Measurements from ENCODE around the gene XKR8. TPM values are rescaled to one million over a fixed set of nuclear protein-coding genes. Genes with fewer than 3 reads are reported as not detected.
A peak's percentile ranks its signal among the peaks of the same experiment; 100 is the strongest.

XKR8 gene
- total RNA-seq, 1 experiment from 2014 or later: 17.2 TPM

- no peak overlapping the region for H4K91ac ChIP-seq (ENCODE audit: insufficient read length, low read depth, low read length)
- no CpG with 5 or more reads among the region's 1 CpG for WGBS (ENCODE audit: extremely low coverage, insufficient read length, low lambda C conversion rate)
- no peaks in the 10 kb centered on the region for H4K20me1 ChIP-seq (ENCODE audit: control insufficient read depth, insufficient read depth, insufficient read length)
- H3K79me1 ChIP-seq (ENCODE audit: insufficient read depth, low read depth, low read length, poor library complexity, severe bottlenecking): no peaks in the 10 kb centered on the region
- no peak overlapping the region for H4K8ac ChIP-seq (replicated peaks; ENCODE audit: insufficient read length, low read depth, low read length)
- Mint-ChIP-seq H3K27me3 (ENCODE audit: low read depth) (peaks cover 24% of the 10 kb centered on the region), H3K4me1 (peaks cover 0 to 2% of the 10 kb centered on the region in 2 experiments; a peak in 2 of 4 replicates), H3K36me3 (ENCODE audit: insufficient read depth in 1 of 3, low read depth in 3 of 3) (peaks cover 14 to 59% (median 44%) of the 10 kb centered on the region in 3 experiments), H3K9me3 (peaks cover 5 to 17% of the 10 kb centered on the region in 2 experiments; a peak in 4 of 5 replicates), H3K4me3 (peak overlapping the region; percentile 31 to 37; a peak in 3 of 5 replicates), H3K27ac (no peak overlapping the region)
- H3K23ac ChIP-seq (ENCODE audit: insufficient read length, low read depth, low read length): no peak overlapping the region
- no peak overlapping the region for H3K27ac ChIP-seq (ENCODE audit: insufficient read length, low read depth, low read length)
- no peak overlapping the region for H3K4me2 ChIP-seq (ENCODE audit: insufficient read depth, insufficient read length, low read length)
- H3K4ac ChIP-seq (ENCODE audit: low read depth, low read length): no peak overlapping the region
- H2BK15ac ChIP-seq (ENCODE audit: low read depth, low read length): no peak overlapping the region
- DNase-seq: no peak
- H3K14ac ChIP-seq (ENCODE audit: insufficient read depth, low read length): no peak overlapping the region
- no peak for TF ChIP-seq CTCF (conservative IDR thresholded peaks at IDR 0.05)
- no peak overlapping the region for H2BK20ac ChIP-seq (ENCODE audit: low read depth, low read length, poor library complexity, severe bottlenecking)
- no peaks in the 10 kb centered on the region for H3K4me1 ChIP-seq (ENCODE audit: insufficient read depth, low read length)
- no peaks in the 10 kb centered on the region for H3K27me3 ChIP-seq (ENCODE audit: insufficient read depth, low read length)
- H2AFZ ChIP-seq (ENCODE audit: low read length): no peak overlapping the region
- H2AK5ac ChIP-seq (ENCODE audit: insufficient read length, low read length): no peak overlapping the region
- H3K9ac ChIP-seq (ENCODE audit: extremely low read depth, insufficient read length, low read length): no peak overlapping the region
- no peak overlapping the region for H3K56ac ChIP-seq (ENCODE audit: insufficient read length, low read depth, low read length)
- H3K9me3 ChIP-seq (ENCODE audit: control insufficient read depth, low read depth, low read length): no peaks in the 10 kb centered on the region
- H3T11ph ChIP-seq (ENCODE audit: low read length): no peak overlapping the region
- H2BK5ac ChIP-seq (ENCODE audit: insufficient read length, low read length): no peak overlapping the region
- H3K18ac ChIP-seq (ENCODE audit: insufficient read length, low read depth, low read length): no peak overlapping the region
- H2BK12ac ChIP-seq (ENCODE audit: insufficient read length, low read depth, low read length): no peak overlapping the region
- H3K79me2 ChIP-seq (ENCODE audit: insufficient read depth, low read length): no peaks in the 10 kb centered on the region
- H4K5ac ChIP-seq (ENCODE audit: insufficient read length, low read depth, low read length): no peak overlapping the region
- H3K23me2 ChIP-seq (ENCODE audit: insufficient read length, low read depth, low read length, poor library complexity, severe bottlenecking): no peaks in the 10 kb centered on the region
- no peak overlapping the region for H2BK120ac ChIP-seq (ENCODE audit: low read depth, low read length, poor library complexity, severe bottlenecking)
Observed at GRCh38 chr1:27912429-27912828, 47.3 kb upstream of the XKR8 start.
